Panc1 (cell line): ENCODE results near the gene IFT57. TPM values are rescaled to one million over a fixed set of nuclear protein-coding genes. Genes with fewer than 3 reads are reported as not detected.

Experiments used
- ATAC-seq: fragments of 200-7000 bp; cut with Tn5 transposase; 2 replicates; pipeline ENCODE4 v1.9.1; 2020; ENCODE audit warnings: mild to moderate bottlenecking, moderate library complexity
- BruUV-seq: library from RNA; stranded (reverse); fragments of 400-500 nt; replicated peaks from 2 replicates; lab custom pipeline; 2021; lab: Mats Ljungman, UMichigan
- CTCF ChIA-PET: fragments of 300-600 bp; sonication (Branson Sonifier 250); formaldehyde crosslinking; loops from one replicate; lab custom pipeline; 2022; ENCODE audit warnings: antibody characterized with exemption; lab: Charles Lee
- POLR2A ChIA-PET: fragments of 300-600 bp; sonication (Branson Sonifier 250); formaldehyde crosslinking; loops from one replicate; lab custom pipeline; 2022; ENCODE audit warnings: antibody characterized with exemption; lab: Charles Lee
- DNase-seq: peaks from one replicate; pipeline ENCODE4 v3.0.0-alpha.2; 2010; ENCODE audit warnings: low read depth, low spot score
- H3K27ac ChIP-seq: 2 replicates; pipeline ENCODE4 v1.5.1; 2011; ENCODE audit warnings: mild to moderate bottlenecking, low read length, inconsistent platforms
- H3K27me3 ChIP-seq: fragments of 200-500 bp; sonication (Bioruptor generic); 2 replicates; pipeline ENCODE4 v1.6.0; 2014; ENCODE audit warnings: low read length, inconsistent platforms; ENCODE audit not compliant: control insufficient read depth, insufficient read depth
- H3K36me3 ChIP-seq: fragments of 200-500 bp; sonication (Bioruptor generic); 2 replicates; pipeline ENCODE4 v1.5.1; 2014; ENCODE audit warnings: inconsistent platforms, mild to moderate bottlenecking, low read length, moderate library complexity; ENCODE audit not compliant: control insufficient read depth, insufficient read depth
- H3K4me1 ChIP-seq: 2 replicates; pipeline ENCODE4 v1.5.1; 2011; ENCODE audit warnings: inconsistent platforms, mild to moderate bottlenecking, low read length, moderate library complexity; ENCODE audit not compliant: control insufficient read depth, insufficient read depth
- H3K4me3 ChIP-seq, 2 experiments: 2 replicates each; pipeline ENCODE4 v1.5.1; 2011 to 2012; ENCODE audit warnings: low read depth in 2 of 2, low read length in 2 of 2, mild to moderate bottlenecking in 2 of 2, inconsistent platforms in 1 of 2, moderate library complexity in 1 of 2
- H3K9me3 ChIP-seq: fragments of 200-500 bp; sonication (Bioruptor generic); 2 replicates; pipeline ENCODE4 v1.5.1; 2014; ENCODE audit warnings: low read depth, mild to moderate bottlenecking, inconsistent platforms, low read length, moderate library complexity; ENCODE audit not compliant: control insufficient read depth, insufficient read depth
- POLR2AphosphoS5 ChIP-seq: IDR thresholded peaks from 2 replicates; pipeline ENCODE4 v1.6.1; 2012; ENCODE audit warnings: mild to moderate bottlenecking, low read depth, low read length, moderate library complexity
- SIN3A ChIP-seq: IDR thresholded peaks from 2 replicates; pipeline ENCODE4 v1.6.1; 2012; ENCODE audit warnings: low read depth, mild to moderate bottlenecking, low read length, moderate library complexity, borderline replicate concordance; ENCODE audit not compliant: insufficient read depth
- TCF7L2 ChIP-seq: IDR thresholded peaks from 2 replicates; pipeline ENCODE4 v1.6.1; 2011; ENCODE audit warnings: mild to moderate bottlenecking, low read depth, low read length, inconsistent platforms
- in situ Hi-C: cut with HindIII; loops from 2 replicates; pipeline ENCODE4 v1.10.0; 2016; ENCODE audit warnings: low sequenced_read_pairs, low pct_unique_long_range_greater_than_20kb
- intact Hi-C: fragments of 100-400 bp; cut with micrococcal nuclease; formaldehyde crosslinking; loops from one replicate; pipeline ENCODE4 v1.10.0; 2022; ENCODE audit not compliant: unreplicated experiment
- total RNA-seq: library from RNA; stranded (reverse); gene quantifications from one replicate; pipeline ENCODE4 v1.2.1, GENCODE V29; 2021; ENCODE audit not compliant: unreplicated experiment
- TF ChIP-seq, protein P1 (sequence below): fragments of 450-650 bp; IDR thresholded peaks from 2 replicates; pipeline ENCODE4 v1.5.1; 2017; ENCODE audit warnings: mild to moderate bottlenecking
- TF ChIP-seq, protein P2 (sequence below), 2 experiments: IDR thresholded peaks; 2 replicates each; pipeline ENCODE4 v1.6.1; 2011 to 2012; ENCODE audit warnings: low read depth in 2 of 2, control low read depth in 1 of 2, low read length in 1 of 2, mild to moderate bottlenecking in 1 of 2, moderate library complexity in 1 of 2; ENCODE audit not compliant: insufficient read depth in 1 of 2

IFT57 gene
- total RNA-seq, 1 experiment from 2014 or later, result 45.7 TPM

DNA sequence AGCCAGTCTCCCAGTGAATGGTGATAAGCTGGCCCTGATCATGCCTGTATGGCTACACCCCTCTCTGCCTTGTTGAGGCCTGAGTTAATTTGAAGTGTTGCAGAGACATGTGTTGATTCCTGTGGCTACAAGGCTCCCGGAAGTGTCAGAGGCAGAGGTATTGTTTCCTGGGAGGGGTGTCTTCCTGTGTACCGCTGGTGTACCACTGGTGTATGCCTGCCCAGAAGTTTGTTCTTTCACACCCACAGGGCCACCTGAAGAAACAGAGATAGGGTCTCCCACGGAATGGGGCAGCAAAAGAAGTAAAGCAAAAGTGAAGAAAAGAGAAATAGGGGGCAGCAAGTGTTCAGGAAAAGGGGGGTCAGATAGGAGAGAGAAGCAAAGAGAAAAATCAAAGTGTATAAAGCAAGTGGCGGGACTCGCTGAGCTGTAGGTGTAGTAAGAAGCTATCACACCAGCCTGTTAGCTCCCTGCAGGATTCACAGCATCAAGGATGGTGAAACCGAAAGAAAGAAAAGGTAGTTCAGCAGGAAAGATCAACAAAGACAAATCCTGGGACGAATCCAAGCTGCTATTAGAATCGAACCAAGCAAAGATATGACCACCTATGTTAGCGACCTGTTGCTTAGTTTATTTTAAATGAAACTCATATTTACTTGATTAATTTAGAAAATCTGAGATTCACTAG lies 94.8 kb downstream of the IFT57 start:
- Histone ChIP-seq H3K9me3 (no peaks in the 10 kb centered on the region), H3K27ac (no peak overlapping the region), H3K36me3 (no peaks in the 10 kb centered on the region), H3K4me3 (no peak overlapping the region), H3K4me1 (0 out of 2 replicates have a peak, but pooled peaks cover 8% of the 10 kb centered on the region), H3K27me3 (no peaks in the 10 kb centered on the region)
- TF ChIP-seq SIN3A (no peak), TCF7L2 (no peak), POLR2AphosphoS5 (no peak)
- TF ChIP-seq, protein P1, sequence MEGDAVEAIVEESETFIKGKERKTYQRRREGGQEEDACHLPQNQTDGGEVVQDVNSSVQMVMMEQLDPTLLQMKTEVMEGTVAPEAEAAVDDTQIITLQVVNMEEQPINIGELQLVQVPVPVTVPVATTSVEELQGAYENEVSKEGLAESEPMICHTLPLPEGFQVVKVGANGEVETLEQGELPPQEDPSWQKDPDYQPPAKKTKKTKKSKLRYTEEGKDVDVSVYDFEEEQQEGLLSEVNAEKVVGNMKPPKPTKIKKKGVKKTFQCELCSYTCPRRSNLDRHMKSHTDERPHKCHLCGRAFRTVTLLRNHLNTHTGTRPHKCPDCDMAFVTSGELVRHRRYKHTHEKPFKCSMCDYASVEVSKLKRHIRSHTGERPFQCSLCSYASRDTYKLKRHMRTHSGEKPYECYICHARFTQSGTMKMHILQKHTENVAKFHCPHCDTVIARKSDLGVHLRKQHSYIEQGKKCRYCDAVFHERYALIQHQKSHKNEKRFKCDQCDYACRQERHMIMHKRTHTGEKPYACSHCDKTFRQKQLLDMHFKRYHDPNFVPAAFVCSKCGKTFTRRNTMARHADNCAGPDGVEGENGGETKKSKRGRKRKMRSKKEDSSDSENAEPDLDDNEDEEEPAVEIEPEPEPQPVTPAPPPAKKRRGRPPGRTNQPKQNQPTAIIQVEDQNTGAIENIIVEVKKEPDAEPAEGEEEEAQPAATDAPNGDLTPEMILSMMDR, result no peak
- TF ChIP-seq, protein P2, sequence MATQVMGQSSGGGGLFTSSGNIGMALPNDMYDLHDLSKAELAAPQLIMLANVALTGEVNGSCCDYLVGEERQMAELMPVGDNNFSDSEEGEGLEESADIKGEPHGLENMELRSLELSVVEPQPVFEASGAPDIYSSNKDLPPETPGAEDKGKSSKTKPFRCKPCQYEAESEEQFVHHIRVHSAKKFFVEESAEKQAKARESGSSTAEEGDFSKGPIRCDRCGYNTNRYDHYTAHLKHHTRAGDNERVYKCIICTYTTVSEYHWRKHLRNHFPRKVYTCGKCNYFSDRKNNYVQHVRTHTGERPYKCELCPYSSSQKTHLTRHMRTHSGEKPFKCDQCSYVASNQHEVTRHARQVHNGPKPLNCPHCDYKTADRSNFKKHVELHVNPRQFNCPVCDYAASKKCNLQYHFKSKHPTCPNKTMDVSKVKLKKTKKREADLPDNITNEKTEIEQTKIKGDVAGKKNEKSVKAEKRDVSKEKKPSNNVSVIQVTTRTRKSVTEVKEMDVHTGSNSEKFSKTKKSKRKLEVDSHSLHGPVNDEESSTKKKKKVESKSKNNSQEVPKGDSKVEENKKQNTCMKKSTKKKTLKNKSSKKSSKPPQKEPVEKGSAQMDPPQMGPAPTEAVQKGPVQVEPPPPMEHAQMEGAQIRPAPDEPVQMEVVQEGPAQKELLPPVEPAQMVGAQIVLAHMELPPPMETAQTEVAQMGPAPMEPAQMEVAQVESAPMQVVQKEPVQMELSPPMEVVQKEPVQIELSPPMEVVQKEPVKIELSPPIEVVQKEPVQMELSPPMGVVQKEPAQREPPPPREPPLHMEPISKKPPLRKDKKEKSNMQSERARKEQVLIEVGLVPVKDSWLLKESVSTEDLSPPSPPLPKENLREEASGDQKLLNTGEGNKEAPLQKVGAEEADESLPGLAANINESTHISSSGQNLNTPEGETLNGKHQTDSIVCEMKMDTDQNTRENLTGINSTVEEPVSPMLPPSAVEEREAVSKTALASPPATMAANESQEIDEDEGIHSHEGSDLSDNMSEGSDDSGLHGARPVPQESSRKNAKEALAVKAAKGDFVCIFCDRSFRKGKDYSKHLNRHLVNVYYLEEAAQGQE (IDR thresholded peaks at IDR 0.05; ENCODE audit: insufficient read depth in 1 of 2, low read depth in 2 of 2, low read length in 1 of 2), result no peak
- ChIA-PET CTCF (no interaction called here), POLR2A (no interaction called here)
- BruUV-seq, result no TSS peak
- in situ Hi-C loops, result no loop called here
- DNase-seq, result no peak
- intact Hi-C loops, result no loop called here
- ATAC-seq, result no peak

DNA sequence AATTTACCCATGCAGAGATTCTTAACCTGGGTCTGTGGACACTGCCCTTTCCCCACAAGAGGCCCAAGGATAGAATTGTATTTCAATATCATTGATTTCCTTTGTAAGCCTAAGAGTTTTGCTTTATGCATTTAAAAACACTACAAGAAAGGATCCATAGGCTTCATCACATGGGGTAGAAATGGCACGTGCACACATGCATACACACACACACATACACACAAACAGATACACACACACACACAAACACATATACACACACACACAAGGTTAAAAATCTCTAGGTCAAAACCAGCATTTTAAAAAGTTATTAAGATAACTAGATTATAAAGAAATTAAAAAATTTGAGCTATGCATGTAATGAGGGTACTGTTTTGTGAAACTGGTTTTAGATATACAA lies 95.9 kb downstream of the IFT57 start:
- Histone ChIP-seq H3K4me1 (no peaks in the 10 kb centered on the region), H3K9me3 (no peaks in the 10 kb centered on the region), H3K4me3 (no peak overlapping the region), H3K36me3 (no peaks in the 10 kb centered on the region), H3K27ac (no peak overlapping the region), H3K27me3 (no peaks in the 10 kb centered on the region)
- ATAC-seq (no peak), DNase-seq (no peak)
- in situ Hi-C loops, result no loop called here
- POLR2A ChIA-PET, result interaction anchor here (0.6 kb wide), 1 partner anchor 202 kb away, joined by 8 read pairs; no protein-coding TSS in a partner anchor
- no TSS peak for BruUV-seq
- CTCF ChIA-PET, result no interaction called here
- intact Hi-C loops, result no loop called here
- no peak for TF ChIP-seq POLR2AphosphoS5
- no peak for TF ChIP-seq SIN3A
- TF ChIP-seq, protein P1, result no peak
- no peak for TF ChIP-seq TCF7L2
- TF ChIP-seq, protein P2 (IDR thresholded peaks at IDR 0.05; ENCODE audit: insufficient read depth in 1 of 2, low read depth in 2 of 2, low read length in 1 of 2), result no peak
